Tibial artery (tissue), 4 donors: ENCODE results near the gene HDAC4.

Experiments
- DNase-seq, 2 donors: peaks; one replicate each; pipeline ENCODE4 v3.0.0-alpha.2; 2019
- H3K27ac ChIP-seq, 2 donors: fragments of 200-600 bp; sonication (generic) in 1 of 2; 1 replicate in 1 of 2; 2 replicates in 1 of 2; pipeline ENCODE4 v1.5.1; 2018 to 2019; ENCODE audit warnings: mild to moderate bottlenecking in 1 of 2
- H3K27me3 ChIP-seq, 2 donors: fragments of 200-600 bp; sonication (generic) in 1 of 2; one replicate each; pipeline versions ENCODE4 v1.5.1 to v1.6.0; 2016 to 2019
- H3K36me3 ChIP-seq, 3 donors: fragments of 200-600 bp; sonication (generic) in 2 of 3; one replicate each; pipeline ENCODE4 v1.5.1; 2016 to 2019; ENCODE audit warnings: mild to moderate bottlenecking in 2 of 3
- H3K4me1 ChIP-seq, 4 donors: fragments of 200-600 bp; sonication (generic) in 2 of 4; 1 replicate in 3 of 4; 2 replicates in 1 of 4; pipeline ENCODE4 v1.5.1; 2016 to 2019
- H3K4me3 ChIP-seq, 2 donors: fragments of 200-600 bp; sonication (generic) in 1 of 2; 1 replicate in 1 of 2; 2 replicates in 1 of 2; pipeline ENCODE4 v1.5.1; 2018 to 2019; ENCODE audit warnings: mild to moderate bottlenecking in 2 of 2
- H3K9me3 ChIP-seq, 3 donors: fragments of 200-600 bp; sonication (generic) in 1 of 3; one replicate each; pipeline ENCODE4 v1.5.1; 2016 to 2019
- intact Hi-C: fragments of 100-400 bp; cut with DNase I; formaldehyde crosslinking; loops from one replicate; pipeline ENCODE4 v1.15.0; 2023; ENCODE audit warnings: low total_unique reads
- TF ChIP-seq, protein P1 (sequence below), 2 experiments: fragments of 200-600 bp in 1 of 2; fragments of 450-650 bp in 1 of 2; IDR thresholded peaks; one replicate each; pipeline ENCODE4 v1.5.1; 2017 to 2019; ENCODE audit warnings: antibody characterized with exemption in 2 of 2, mild to moderate bottlenecking in 1 of 2, moderate library complexity in 1 of 2

The HDAC4 gene

GRCh38 chr2:239098288-239098970 lies 302.4 kb downstream of the HDAC4 start:
- DNase-seq: no peak
- no peaks in the 10 kb centered on the region for H3K4me1 ChIP-seq
- no peak overlapping the region for H3K27ac ChIP-seq
- intact Hi-C loops: no loop called here
- H3K4me3 ChIP-seq: no peak overlapping the region
- no peaks in the 10 kb centered on the region for H3K9me3 ChIP-seq
- no peaks in the 10 kb centered on the region for H3K27me3 ChIP-seq
- H3K36me3 ChIP-seq: peaks cover 7 to 84% (median 53%) of the 10 kb centered on the region in 3 donors
- TF ChIP-seq, protein P1, sequence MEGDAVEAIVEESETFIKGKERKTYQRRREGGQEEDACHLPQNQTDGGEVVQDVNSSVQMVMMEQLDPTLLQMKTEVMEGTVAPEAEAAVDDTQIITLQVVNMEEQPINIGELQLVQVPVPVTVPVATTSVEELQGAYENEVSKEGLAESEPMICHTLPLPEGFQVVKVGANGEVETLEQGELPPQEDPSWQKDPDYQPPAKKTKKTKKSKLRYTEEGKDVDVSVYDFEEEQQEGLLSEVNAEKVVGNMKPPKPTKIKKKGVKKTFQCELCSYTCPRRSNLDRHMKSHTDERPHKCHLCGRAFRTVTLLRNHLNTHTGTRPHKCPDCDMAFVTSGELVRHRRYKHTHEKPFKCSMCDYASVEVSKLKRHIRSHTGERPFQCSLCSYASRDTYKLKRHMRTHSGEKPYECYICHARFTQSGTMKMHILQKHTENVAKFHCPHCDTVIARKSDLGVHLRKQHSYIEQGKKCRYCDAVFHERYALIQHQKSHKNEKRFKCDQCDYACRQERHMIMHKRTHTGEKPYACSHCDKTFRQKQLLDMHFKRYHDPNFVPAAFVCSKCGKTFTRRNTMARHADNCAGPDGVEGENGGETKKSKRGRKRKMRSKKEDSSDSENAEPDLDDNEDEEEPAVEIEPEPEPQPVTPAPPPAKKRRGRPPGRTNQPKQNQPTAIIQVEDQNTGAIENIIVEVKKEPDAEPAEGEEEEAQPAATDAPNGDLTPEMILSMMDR (IDR thresholded peaks at IDR 0.05): no peak

- H3K36me3 ChIP-seq: peaks cover 3 to 84% (median 55%) of the 10 kb centered on the region in 3 donors
Observed at GRCh38 chr2:239097428-239097696, 303.5 kb downstream of the HDAC4 start.

GRCh38 chr2:239096676-239097427 lies 304.0 kb downstream of the HDAC4 start:
- Histone ChIP-seq H3K36me3 (peaks cover 0 to 81% (median 50%) of the 10 kb centered on the region in 3 donors), H3K9me3 (no peaks in the 10 kb centered on the region), H3K4me3 (no peak overlapping the region), H3K27ac (no peak overlapping the region), H3K27me3 (no peaks in the 10 kb centered on the region), H3K4me1 (no peaks in the 10 kb centered on the region)
- no peak for DNase-seq
- intact Hi-C loops: no loop called here
- TF ChIP-seq, protein P1 (IDR thresholded peaks at IDR 0.05): no peak

More at GRCh38 chr2:239097428-239097696, 303.5 kb downstream of the HDAC4 start:
- H3K4me1 ChIP-seq: no peaks in the 10 kb centered on the region
- H3K27me3 ChIP-seq: no peaks in the 10 kb centered on the region
- intact Hi-C loops: no loop called here
- H3K4me3 ChIP-seq: no peak overlapping the region
- DNase-seq: no peak
- H3K9me3 ChIP-seq: no peaks in the 10 kb centered on the region
- no peak overlapping the region for H3K27ac ChIP-seq
- TF ChIP-seq, protein P1 (IDR thresholded peaks at IDR 0.05): no peak

DNA sequence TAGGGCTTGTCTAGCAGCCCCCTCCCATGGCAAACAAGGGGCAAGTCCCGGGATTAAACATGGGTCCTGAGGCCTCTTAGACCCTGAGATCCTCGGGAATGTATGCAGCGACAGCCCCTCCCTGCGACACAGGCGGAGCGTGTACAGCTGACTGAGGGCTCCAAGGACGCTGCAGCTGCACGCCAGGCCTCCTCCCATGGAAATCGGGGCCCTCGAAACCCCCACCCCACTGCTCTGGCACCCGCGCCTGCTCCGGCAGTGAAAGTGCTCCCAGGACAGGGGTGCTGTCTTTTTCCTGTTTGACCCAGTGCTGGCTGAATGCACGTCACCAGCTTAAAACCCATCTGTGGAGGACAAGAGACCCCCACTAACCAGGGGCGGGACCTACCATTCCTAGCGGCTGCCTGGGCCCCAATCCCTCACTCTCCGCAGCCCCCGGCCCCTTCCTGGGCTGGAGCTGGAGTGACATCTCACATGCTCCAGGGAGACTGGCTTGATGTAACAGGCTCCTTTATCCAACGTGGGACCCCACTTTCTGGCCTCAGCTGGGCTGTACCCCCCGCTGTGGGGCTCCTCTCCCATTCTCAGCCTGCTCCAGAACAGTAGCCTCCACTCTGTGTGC lies 305.2 kb downstream of the HDAC4 start:
- intact Hi-C loops: no loop called here
- no peaks in the 10 kb centered on the region for H3K27me3 ChIP-seq
- H3K4me1 ChIP-seq: no peaks in the 10 kb centered on the region
- TF ChIP-seq, protein P1 (IDR thresholded peaks at IDR 0.05): no peak
- no peaks in the 10 kb centered on the region for H3K9me3 ChIP-seq
- H3K27ac ChIP-seq: no peak overlapping the region
- H3K36me3 ChIP-seq: peaks cover 0 to 74% (median 38%) of the 10 kb centered on the region in 3 donors
- DNase-seq: no peak
- H3K4me3 ChIP-seq: no peak overlapping the region

- H3K36me3 ChIP-seq: peaks cover 0 to 67% (median 33%) of the 10 kb centered on the region in 3 donors
- H3K4me3 ChIP-seq: no peak overlapping the region
- TF ChIP-seq, protein P1 (IDR thresholded peaks at IDR 0.05): no peak
- no peak for DNase-seq
- H3K4me1 ChIP-seq: no peaks in the 10 kb centered on the region
- intact Hi-C loops: no loop called here
- no peak overlapping the region for H3K27ac ChIP-seq
- no peaks in the 10 kb centered on the region for H3K9me3 ChIP-seq
- no peaks in the 10 kb centered on the region for H3K27me3 ChIP-seq
Observed at GRCh38 chr2:239094867-239095266, 306.0 kb downstream of the HDAC4 start.
